Endodermal cell (in vitro differentiated cells): ENCODE results near the gene NEDD9. TPM values are rescaled to one million over a fixed set of nuclear protein-coding genes. Genes with fewer than 3 reads are reported as not detected.

Experiments
- DNase-seq: peaks from one replicate; pipeline ENCODE4 v3.0.0-alpha.2; 2017
- H3K27ac ChIP-seq: 2 replicates; pipeline ENCODE4 v1.5.1; 2013; ENCODE audit warnings: mild to moderate bottlenecking, low read depth, low read length, moderate library complexity
- H3K27me3 ChIP-seq: 2 replicates; pipeline ENCODE4 v1.6.1; 2013; ENCODE audit warnings: mild to moderate bottlenecking, low read length, moderate library complexity; ENCODE audit not compliant: insufficient read depth, control insufficient read depth, poor library complexity, severe bottlenecking
- H3K36me3 ChIP-seq: 2 replicates; pipeline ENCODE4 v1.7.0; 2013; ENCODE audit warnings: mild to moderate bottlenecking, low read length, moderate library complexity; ENCODE audit not compliant: control insufficient read depth, insufficient read depth
- H3K4me1 ChIP-seq: one replicate; pipeline ENCODE4 v1.7.0; 2013; ENCODE audit warnings: low read length; ENCODE audit not compliant: control insufficient read depth, insufficient read depth
- H3K4me3 ChIP-seq: 2 replicates; pipeline ENCODE4 v1.5.1; 2013; ENCODE audit warnings: mild to moderate bottlenecking, low read length, moderate library complexity
- H3K9ac ChIP-seq: 2 replicates; pipeline ENCODE4 v1.6.1; 2013; ENCODE audit warnings: mild to moderate bottlenecking, low read length, moderate library complexity; ENCODE audit not compliant: poor library complexity, severe bottlenecking; ENCODE audit errors: extremely low read depth
- H3K9me3 ChIP-seq: 2 replicates; pipeline ENCODE4 v1.6.1; 2013; ENCODE audit warnings: mild to moderate bottlenecking, low read length, moderate library complexity; ENCODE audit not compliant: control insufficient read depth
- H3K27ac Mint-ChIP-seq: 2 replicates; pipeline ENCODE4 v1.8.0; 2020; ENCODE audit warnings: mixed read lengths
- H3K27me3 Mint-ChIP-seq: 2 replicates; pipeline ENCODE4 v1.8.0; 2021; ENCODE audit warnings: mild to moderate bottlenecking, mixed read lengths; ENCODE audit not compliant: insufficient read depth
- H3K36me3 Mint-ChIP-seq: 2 replicates; pipeline ENCODE4 v1.8.0; 2020; ENCODE audit warnings: low read depth, mixed read lengths
- H3K4me1 Mint-ChIP-seq: 2 replicates; pipeline ENCODE4 v1.8.0; 2020; ENCODE audit warnings: mixed read lengths
- H3K4me3 Mint-ChIP-seq: 2 replicates; pipeline ENCODE4 v1.8.0; 2020; ENCODE audit warnings: mild to moderate bottlenecking, moderate library complexity, mixed read lengths
- H3K9me3 Mint-ChIP-seq: 2 replicates; pipeline ENCODE4 v1.8.0; 2020; ENCODE audit warnings: mild to moderate bottlenecking, mixed read lengths
- WGBS, 2 experiments: methylation state at CpG; one replicate each; pipeline versions ENCODE4 v1.1.5 to v1.1.7; 2013; ENCODE audit warnings: missing lambda C conversion rate in 2 of 2, mixed read lengths in 1 of 2; ENCODE audit not compliant: insufficient coverage in 1 of 2, insufficient read length in 1 of 2; 5-methylcytosine and 5-hydroxymethylcytosine counted together
- total RNA-seq, 2 donors: library from RNA; stranded (reverse); fragmentation: NEBNext Ultra II Directional in 1 of 2; extraction: Animal tissue kit (Norgen Biotek cat#: 25700) in 1 of 2; gene quantifications; 2 replicates in 1 of 2; 3 replicates in 1 of 2; pipeline ENCODE4 v1.2.1, GENCODE V29; 2021
- TF ChIP-seq, protein P1 (sequence below): fragments of 200-600 bp; sonication (generic); conservative IDR thresholded peaks from 2 replicates; pipeline ENCODE4 v1.5.0; 2021; ENCODE audit warnings: antibody characterized with exemption, mild to moderate bottlenecking

NEDD9 gene
- total RNA-seq, 2 donors from 2014 or later, result 1.7 to 7.4 TPM

DNA sequence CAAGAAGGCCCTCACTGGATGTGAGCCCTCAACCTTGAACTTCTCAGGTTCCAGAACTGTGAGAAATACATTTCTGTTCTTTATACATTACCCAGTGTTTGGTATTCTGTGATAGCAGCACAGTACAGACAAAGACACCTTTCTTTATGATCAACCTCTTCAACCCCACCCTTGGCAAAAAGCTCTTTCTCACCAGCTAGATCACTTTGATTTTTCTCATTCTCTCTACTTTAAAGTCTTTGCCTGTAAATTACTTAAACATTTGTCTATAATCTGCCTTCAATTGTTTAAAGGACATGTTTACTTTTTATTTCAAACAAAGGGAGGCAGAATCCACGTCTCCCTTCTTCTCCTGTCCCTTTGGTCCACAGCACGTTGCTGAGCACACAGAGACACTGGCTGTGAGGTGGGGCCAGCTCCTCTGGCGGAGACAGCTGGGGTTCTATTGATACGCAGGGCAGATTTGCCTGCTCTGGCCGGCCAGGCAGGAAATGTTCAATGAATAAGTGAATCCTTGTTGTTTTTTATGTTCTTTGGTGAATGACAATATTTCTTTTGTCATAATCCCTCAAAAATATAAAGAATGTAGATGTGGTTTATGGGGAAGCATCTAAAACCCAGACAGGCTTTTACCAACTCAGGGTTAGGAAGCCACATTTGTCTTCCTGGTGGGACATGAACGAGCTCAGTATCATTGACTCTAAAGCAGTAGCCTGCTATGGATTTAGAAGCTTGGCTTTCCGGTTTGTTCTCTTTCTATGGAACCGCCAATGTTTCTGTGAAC is 52.9 kb downstream of the NEDD9 start:
- peaks cover 14% of the 10 kb centered on the region for H3K36me3 Mint-ChIP-seq
- H3K9ac ChIP-seq, result no peak overlapping the region
- no peaks in the 10 kb centered on the region for H3K27me3 Mint-ChIP-seq
- H3K4me1 Mint-ChIP-seq, result peaks cover 6% of the 10 kb centered on the region
- no peak overlapping the region for H3K4me3 ChIP-seq
- H3K36me3 ChIP-seq, result peaks cover 18% of the 10 kb centered on the region
- TF ChIP-seq, protein P1, sequence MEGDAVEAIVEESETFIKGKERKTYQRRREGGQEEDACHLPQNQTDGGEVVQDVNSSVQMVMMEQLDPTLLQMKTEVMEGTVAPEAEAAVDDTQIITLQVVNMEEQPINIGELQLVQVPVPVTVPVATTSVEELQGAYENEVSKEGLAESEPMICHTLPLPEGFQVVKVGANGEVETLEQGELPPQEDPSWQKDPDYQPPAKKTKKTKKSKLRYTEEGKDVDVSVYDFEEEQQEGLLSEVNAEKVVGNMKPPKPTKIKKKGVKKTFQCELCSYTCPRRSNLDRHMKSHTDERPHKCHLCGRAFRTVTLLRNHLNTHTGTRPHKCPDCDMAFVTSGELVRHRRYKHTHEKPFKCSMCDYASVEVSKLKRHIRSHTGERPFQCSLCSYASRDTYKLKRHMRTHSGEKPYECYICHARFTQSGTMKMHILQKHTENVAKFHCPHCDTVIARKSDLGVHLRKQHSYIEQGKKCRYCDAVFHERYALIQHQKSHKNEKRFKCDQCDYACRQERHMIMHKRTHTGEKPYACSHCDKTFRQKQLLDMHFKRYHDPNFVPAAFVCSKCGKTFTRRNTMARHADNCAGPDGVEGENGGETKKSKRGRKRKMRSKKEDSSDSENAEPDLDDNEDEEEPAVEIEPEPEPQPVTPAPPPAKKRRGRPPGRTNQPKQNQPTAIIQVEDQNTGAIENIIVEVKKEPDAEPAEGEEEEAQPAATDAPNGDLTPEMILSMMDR, result no peak
- H3K9me3 Mint-ChIP-seq, result peaks cover 10% of the 10 kb centered on the region
- H3K4me3 Mint-ChIP-seq, result no peak overlapping the region
- no peak overlapping the region for H3K27ac ChIP-seq
- no peaks in the 10 kb centered on the region for H3K27me3 ChIP-seq
- peaks cover 13% of the 10 kb centered on the region for H3K9me3 ChIP-seq
- WGBS, 2 experiments, result 62 to 70% methylated on average over 3 to 8 of the region's 8 CpGs
- no peaks in the 10 kb centered on the region for H3K4me1 ChIP-seq
- DNase-seq, result peak; percentile 64
- H3K27ac Mint-ChIP-seq, result no peak overlapping the region

DNA sequence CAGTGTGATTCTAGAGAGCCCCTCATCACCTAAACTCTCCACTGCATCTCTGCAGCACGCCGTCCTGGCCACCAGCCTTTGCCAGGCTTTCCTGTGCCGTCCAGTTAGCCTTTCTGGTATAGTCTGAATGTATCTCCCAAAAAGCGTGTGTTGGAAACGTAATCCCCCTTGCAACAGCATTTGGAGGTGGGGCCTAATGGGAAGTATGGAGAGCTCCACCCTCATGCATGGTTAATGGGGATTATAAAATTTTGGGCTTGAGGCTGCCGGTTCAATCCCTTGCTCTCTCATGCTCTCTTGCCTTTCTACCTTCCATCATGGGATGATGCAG is 53.4 kb downstream of the NEDD9 start:
- Histone ChIP-seq H3K4me3 (no peak overlapping the region), H3K36me3 (peaks cover 12% of the 10 kb centered on the region), H3K9ac (no peak overlapping the region), H3K9me3 (peaks cover 13% of the 10 kb centered on the region), H3K27me3 (no peaks in the 10 kb centered on the region), H3K27ac (no peak overlapping the region), H3K4me1 (no peaks in the 10 kb centered on the region)
- H3K4me3 Mint-ChIP-seq, result no peak overlapping the region
- peaks cover 10% of the 10 kb centered on the region for H3K9me3 Mint-ChIP-seq
- peaks cover 11% of the 10 kb centered on the region for H3K36me3 Mint-ChIP-seq
- H3K4me1 Mint-ChIP-seq, result peaks cover 6% of the 10 kb centered on the region
- TF ChIP-seq, protein P1, result no peak
- WGBS, 2 experiments, result 79 to 86% methylated on average over 5 to 6 of the region's 6 CpGs
- no peaks in the 10 kb centered on the region for H3K27me3 Mint-ChIP-seq
- H3K27ac Mint-ChIP-seq, result no peak overlapping the region
- DNase-seq, result no peak

DNA sequence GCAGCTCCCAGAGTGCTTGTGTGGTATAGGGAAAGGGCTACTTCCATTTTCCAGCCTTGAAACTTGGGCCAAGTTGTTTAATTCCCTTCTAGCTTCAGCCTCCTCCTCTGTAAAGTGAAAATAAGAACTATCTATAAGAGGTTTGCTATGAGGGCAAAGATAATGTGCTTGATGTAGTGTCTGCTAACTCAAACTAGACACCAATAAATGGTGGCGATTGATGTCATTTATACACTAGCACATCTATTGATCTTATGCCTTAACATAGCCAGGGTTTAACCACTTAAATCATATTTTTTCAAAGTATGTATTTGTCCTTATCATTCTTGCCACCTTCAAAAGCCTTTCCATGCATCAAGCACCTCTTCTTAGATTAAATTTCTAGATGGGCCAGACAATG is 55.2 kb downstream of the NEDD9 start:
- H3K27ac Mint-ChIP-seq, result no peak overlapping the region

More for the DNA sequence above, 55.2 kb downstream of the NEDD9 start:
- WGBS, 2 experiments, result 95 to 100% methylated on average over 1 of the region's 1 CpG
- Histone ChIP-seq H3K27me3 (no peaks in the 10 kb centered on the region), H3K36me3 (no peaks in the 10 kb centered on the region), H3K9me3 (peaks cover 10% of the 10 kb centered on the region), H3K4me1 (no peaks in the 10 kb centered on the region), H3K9ac (no peak overlapping the region), H3K27ac (no peak overlapping the region), H3K4me3 (no peak overlapping the region)
- no peaks in the 10 kb centered on the region for H3K27me3 Mint-ChIP-seq
- DNase-seq, result no peak
- H3K36me3 Mint-ChIP-seq, result peaks cover 5% of the 10 kb centered on the region
- TF ChIP-seq, protein P1, result no peak
- peaks cover 10% of the 10 kb centered on the region for H3K9me3 Mint-ChIP-seq
- H3K4me3 Mint-ChIP-seq, result no peak overlapping the region
- H3K4me1 Mint-ChIP-seq, result peaks cover 16% of the 10 kb centered on the region
